ENCODE results near the gene VIPR1. TPM values are rescaled to one million over a fixed set of nuclear protein-coding genes. Genes with fewer than 3 reads are reported as not detected.
A peak's percentile ranks its signal among the peaks of the same experiment; 100 is the strongest.

The VIPR1 gene
- total and polyA plus RNA-seq, 2 experiments from 2014 or later: 0.86 to 1.6 TPM

- Histone ChIP-seq H3K4me1 (ENCODE audit: low read depth) (peaks cover 3% of the 10 kb centered on the region), H3K9me3 (ENCODE audit: low read depth) (no peaks in the 10 kb centered on the region), H3K27me3 (peaks cover 55% of the 10 kb centered on the region), H3K4me3 (no peak overlapping the region), H3K27ac (no peak overlapping the region), H3K36me3 (no peaks in the 10 kb centered on the region)
- DNase-seq (ENCODE audit: low read depth in 1 of 2, low spot score in 1 of 2): no peak
- TF ChIP-seq CTCF (IDR thresholded peaks at IDR 0.05; ENCODE audit: low read depth, low read length): no peak
Measured at GRCh38 chr3:42500091-42500490, 2.4 kb upstream of the VIPR1 start.

- Histone ChIP-seq H3K4me3 (peak overlapping the region; percentile 40), H3K27me3 (peaks cover 55% of the 10 kb centered on the region), H3K27ac (no peak overlapping the region), H3K4me1 (ENCODE audit: low read depth) (peaks cover 3% of the 10 kb centered on the region), H3K36me3 (no peaks in the 10 kb centered on the region), H3K9me3 (ENCODE audit: low read depth) (no peaks in the 10 kb centered on the region)
- no peak for TF ChIP-seq CTCF (IDR thresholded peaks at IDR 0.05; ENCODE audit: low read depth, low read length)
- no peak for DNase-seq (ENCODE audit: low read depth in 1 of 2, low spot score in 1 of 2)
Measured at GRCh38 chr3:42500909-42501308, 1.5 kb upstream of the VIPR1 start.

- H3K4me1 ChIP-seq (ENCODE audit: low read depth): peaks cover 3% of the 10 kb centered on the region
- no peaks in the 10 kb centered on the region for H3K36me3 ChIP-seq
- H3K4me3 ChIP-seq: peak overlapping the region; percentile 40
- H3K27ac ChIP-seq: no peak overlapping the region
- no peaks in the 10 kb centered on the region for H3K9me3 ChIP-seq (ENCODE audit: low read depth)
- peaks cover 55% of the 10 kb centered on the region for H3K27me3 ChIP-seq
- TF ChIP-seq CTCF (IDR thresholded peaks at IDR 0.05; ENCODE audit: low read depth, low read length): no peak
- peak in 1 of 2 donors; percentile 55 for DNase-seq (ENCODE audit: low read depth in 1 of 2, low spot score in 1 of 2)
Measured at GRCh38 chr3:42501321-42501680, 1.1 kb upstream of the VIPR1 start.

GRCh38 chr3:42501681-42502428 is 588 bp upstream of the VIPR1 start:
- H3K4me1 ChIP-seq (ENCODE audit: low read depth): peaks cover 3% of the 10 kb centered on the region
- H3K36me3 ChIP-seq: no peaks in the 10 kb centered on the region
- peak; percentile 40 to 65 for DNase-seq (ENCODE audit: low read depth in 1 of 2, low spot score in 1 of 2)
- H3K4me3 ChIP-seq: peak overlapping the region; percentile 40
- H3K27me3 ChIP-seq: peaks cover 55% of the 10 kb centered on the region
- peak; percentile 63 for TF ChIP-seq CTCF (IDR thresholded peaks at IDR 0.05; ENCODE audit: low read depth, low read length)
- H3K9me3 ChIP-seq (ENCODE audit: low read depth): no peaks in the 10 kb centered on the region
- H3K27ac ChIP-seq: no peak overlapping the region

GRCh38 chr3:42503251-42503924 is 945 bp downstream of the VIPR1 start:
- peaks cover 3% of the 10 kb centered on the region for H3K4me1 ChIP-seq (ENCODE audit: low read depth)
- no peaks in the 10 kb centered on the region for H3K9me3 ChIP-seq (ENCODE audit: low read depth)
- H3K4me3 ChIP-seq: no peak overlapping the region
- no peaks in the 10 kb centered on the region for H3K36me3 ChIP-seq
- no peak for DNase-seq (ENCODE audit: low read depth in 1 of 2, low spot score in 1 of 2)
- peaks cover 50% of the 10 kb centered on the region for H3K27me3 ChIP-seq
- TF ChIP-seq CTCF (IDR thresholded peaks at IDR 0.05; ENCODE audit: low read depth, low read length): no peak
- H3K27ac ChIP-seq: no peak overlapping the region

All from cardiac muscle cell (in vitro differentiated cells and primary cell).